ENCODE measurements around the gene SH3PXD2B. TPM values are rescaled to one million over a fixed set of nuclear protein-coding genes. Genes with fewer than 3 reads are reported as not detected.
A peak's percentile ranks its signal among the peaks of the same experiment; 100 is the strongest.

The SH3PXD2B gene
- total RNA-seq, 1 donor from 2014 or later, result 74.1 TPM

DNA sequence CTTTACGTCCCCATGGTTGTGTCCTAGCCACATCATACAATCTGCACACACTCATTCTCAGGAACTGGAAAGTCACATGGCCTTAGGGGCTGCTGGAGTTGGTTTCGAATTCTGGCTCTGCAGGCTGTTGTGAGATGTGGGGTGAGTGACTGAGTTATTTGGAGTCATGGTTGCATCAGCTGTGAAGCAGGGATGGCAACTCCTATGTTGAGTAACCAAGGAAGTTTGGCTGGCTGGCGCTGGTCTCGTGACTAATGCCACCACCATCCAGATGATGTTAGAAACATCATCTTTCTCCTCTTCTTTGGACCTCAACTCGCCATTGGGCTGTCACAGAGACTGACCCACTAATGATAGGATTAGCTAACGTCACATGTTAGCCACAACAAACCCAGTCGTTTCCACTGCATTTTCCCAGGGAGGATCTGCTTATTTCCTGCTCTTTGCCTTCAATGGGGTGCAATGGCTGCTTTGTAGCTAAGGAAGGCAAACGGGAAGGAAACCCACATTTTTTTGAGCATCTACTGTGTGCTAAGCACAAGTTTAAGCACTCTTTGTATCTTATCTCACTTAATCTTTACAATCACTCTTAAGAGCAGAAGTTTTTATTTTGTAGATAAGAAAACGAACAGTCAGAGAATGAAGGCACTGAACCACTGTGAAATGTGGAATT, 92.6 kb downstream of the SH3PXD2B start:
- Mint-ChIP-seq H3K36me3 (ENCODE audit: low read depth, unreplicated experiment) (peaks cover 48% of the 10 kb centered on the region), H3K9me3 (ENCODE audit: unreplicated experiment) (no peaks in the 10 kb centered on the region), H3K27me3 (ENCODE audit: unreplicated experiment) (peaks cover 6% of the 10 kb centered on the region), H3K27ac (ENCODE audit: unreplicated experiment) (no peak overlapping the region), H3K4me1 (ENCODE audit: unreplicated experiment) (peaks cover 2% of the 10 kb centered on the region), H3K4me3 (ENCODE audit: unreplicated experiment) (no peak overlapping the region)
- TF ChIP-seq, protein P1, sequence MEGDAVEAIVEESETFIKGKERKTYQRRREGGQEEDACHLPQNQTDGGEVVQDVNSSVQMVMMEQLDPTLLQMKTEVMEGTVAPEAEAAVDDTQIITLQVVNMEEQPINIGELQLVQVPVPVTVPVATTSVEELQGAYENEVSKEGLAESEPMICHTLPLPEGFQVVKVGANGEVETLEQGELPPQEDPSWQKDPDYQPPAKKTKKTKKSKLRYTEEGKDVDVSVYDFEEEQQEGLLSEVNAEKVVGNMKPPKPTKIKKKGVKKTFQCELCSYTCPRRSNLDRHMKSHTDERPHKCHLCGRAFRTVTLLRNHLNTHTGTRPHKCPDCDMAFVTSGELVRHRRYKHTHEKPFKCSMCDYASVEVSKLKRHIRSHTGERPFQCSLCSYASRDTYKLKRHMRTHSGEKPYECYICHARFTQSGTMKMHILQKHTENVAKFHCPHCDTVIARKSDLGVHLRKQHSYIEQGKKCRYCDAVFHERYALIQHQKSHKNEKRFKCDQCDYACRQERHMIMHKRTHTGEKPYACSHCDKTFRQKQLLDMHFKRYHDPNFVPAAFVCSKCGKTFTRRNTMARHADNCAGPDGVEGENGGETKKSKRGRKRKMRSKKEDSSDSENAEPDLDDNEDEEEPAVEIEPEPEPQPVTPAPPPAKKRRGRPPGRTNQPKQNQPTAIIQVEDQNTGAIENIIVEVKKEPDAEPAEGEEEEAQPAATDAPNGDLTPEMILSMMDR (IDR thresholded peaks at IDR 0.05; ENCODE audit: unreplicated experiment), result no peak
- DNase-seq (ENCODE audit: low spot score), result no peak

DNA sequence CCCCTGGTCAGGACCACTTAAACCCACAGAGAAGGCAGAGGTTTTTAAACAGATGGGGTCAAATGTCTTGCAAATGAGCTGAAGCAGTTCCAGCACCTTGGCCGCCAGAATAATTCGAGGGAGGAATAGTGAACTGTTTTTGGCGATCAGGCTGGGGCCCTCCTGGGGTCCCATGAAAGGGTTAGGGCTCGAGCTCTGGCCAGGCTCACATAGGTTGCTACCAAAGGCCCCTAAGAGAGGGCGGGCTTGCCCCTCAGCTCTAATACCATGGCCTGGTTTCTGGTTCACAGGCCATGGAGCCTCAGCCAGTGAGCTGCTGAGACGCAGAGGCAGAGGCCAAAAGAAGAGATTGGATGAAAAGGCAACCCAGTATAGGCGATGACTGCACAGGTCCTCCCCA, 96.0 kb downstream of the SH3PXD2B start:
- H3K4me1 Mint-ChIP-seq (ENCODE audit: unreplicated experiment), result peaks cover 2% of the 10 kb centered on the region
- no peaks in the 10 kb centered on the region for H3K9me3 Mint-ChIP-seq (ENCODE audit: unreplicated experiment)
- TF ChIP-seq, protein P1 (IDR thresholded peaks at IDR 0.05; ENCODE audit: unreplicated experiment), result no peak
- no peak for DNase-seq (ENCODE audit: low spot score)
- H3K27ac Mint-ChIP-seq (ENCODE audit: unreplicated experiment), result no peak overlapping the region
- peak overlapping the region; percentile 39 for H3K4me3 Mint-ChIP-seq (ENCODE audit: unreplicated experiment)
- H3K27me3 Mint-ChIP-seq (ENCODE audit: unreplicated experiment), result peaks cover 8% of the 10 kb centered on the region
- H3K36me3 Mint-ChIP-seq (ENCODE audit: low read depth, unreplicated experiment), result peaks cover 47% of the 10 kb centered on the region

DNA sequence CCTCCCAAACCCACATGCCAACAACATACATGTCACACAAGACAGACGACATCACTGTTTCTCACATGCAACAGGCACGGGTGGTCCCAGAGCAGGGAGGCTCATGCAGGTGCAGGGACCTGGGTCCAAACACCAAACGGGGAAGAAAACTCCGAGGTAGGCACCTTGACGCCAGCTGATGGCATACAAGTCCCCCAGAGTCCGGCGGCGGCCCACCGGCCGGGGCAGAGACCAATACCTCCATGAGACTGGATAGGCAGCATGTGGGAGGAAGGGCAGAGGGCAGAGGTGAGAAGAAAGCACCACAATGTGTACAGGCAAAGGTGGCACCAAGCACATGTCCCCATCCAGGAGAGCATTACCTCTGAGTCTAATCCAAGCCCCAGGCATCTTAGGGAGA, 97.8 kb downstream of the SH3PXD2B start:
- no peak overlapping the region for H3K4me3 Mint-ChIP-seq (ENCODE audit: unreplicated experiment)
- TF ChIP-seq, protein P1 (IDR thresholded peaks at IDR 0.05; ENCODE audit: unreplicated experiment), result no peak
- H3K4me1 Mint-ChIP-seq (ENCODE audit: unreplicated experiment), result no peaks in the 10 kb centered on the region
- peaks cover 44% of the 10 kb centered on the region for H3K36me3 Mint-ChIP-seq (ENCODE audit: low read depth, unreplicated experiment)
- no peak for DNase-seq (ENCODE audit: low spot score)
- H3K9me3 Mint-ChIP-seq (ENCODE audit: unreplicated experiment), result no peaks in the 10 kb centered on the region
- no peak overlapping the region for H3K27ac Mint-ChIP-seq (ENCODE audit: unreplicated experiment)
- peaks cover 8% of the 10 kb centered on the region for H3K27me3 Mint-ChIP-seq (ENCODE audit: unreplicated experiment)

DNA sequence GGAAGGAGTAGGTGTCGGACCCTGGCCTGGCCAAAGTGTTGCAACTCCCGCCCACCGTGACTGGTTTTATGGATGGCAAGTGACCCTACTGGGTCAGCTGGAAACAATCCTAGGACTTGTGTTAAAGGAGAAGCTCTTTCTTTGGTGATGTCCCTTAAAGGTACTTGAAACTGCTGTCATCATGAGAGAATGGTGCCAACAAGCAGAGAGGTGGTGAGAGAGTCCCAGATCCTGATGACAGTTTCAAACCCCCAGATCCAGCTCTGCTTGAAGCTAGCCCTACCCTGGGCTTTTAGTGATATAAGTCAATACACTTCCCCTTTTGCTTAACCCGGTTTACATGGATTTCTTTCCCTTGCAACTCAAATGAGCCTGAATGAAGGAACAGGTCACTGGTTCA, 98.3 kb downstream of the SH3PXD2B start:
- TF ChIP-seq, protein P1 (IDR thresholded peaks at IDR 0.05; ENCODE audit: unreplicated experiment), result no peak
- Mint-ChIP-seq H3K4me3 (ENCODE audit: unreplicated experiment) (no peak overlapping the region), H3K9me3 (ENCODE audit: unreplicated experiment) (no peaks in the 10 kb centered on the region), H3K27me3 (ENCODE audit: unreplicated experiment) (peaks cover 6% of the 10 kb centered on the region), H3K27ac (ENCODE audit: unreplicated experiment) (no peak overlapping the region), H3K36me3 (ENCODE audit: low read depth, unreplicated experiment) (peaks cover 44% of the 10 kb centered on the region), H3K4me1 (ENCODE audit: unreplicated experiment) (no peaks in the 10 kb centered on the region)
- no peak for DNase-seq (ENCODE audit: low spot score)

DNA sequence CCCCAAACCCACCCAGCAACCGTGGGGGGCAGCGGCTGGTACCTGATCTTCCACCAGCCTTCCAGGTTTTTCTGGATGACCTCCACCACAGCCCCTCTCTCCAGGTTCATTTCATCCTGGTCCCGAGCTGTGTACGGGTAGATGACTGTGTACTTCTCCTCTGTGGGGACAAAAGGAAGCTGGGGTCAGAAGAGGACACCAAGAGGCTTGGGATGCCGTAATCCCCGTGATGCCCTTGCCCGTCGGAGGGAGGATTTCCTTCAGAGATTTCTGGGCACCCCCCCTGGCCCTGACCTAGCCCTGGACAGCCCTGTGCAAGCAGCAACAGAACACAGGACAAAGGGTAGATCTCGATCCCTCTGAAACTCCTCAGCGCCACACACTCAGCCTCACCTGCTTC, 100.5 kb downstream of the SH3PXD2B start:
- H3K36me3 Mint-ChIP-seq (ENCODE audit: low read depth, unreplicated experiment), result peaks cover 42% of the 10 kb centered on the region
- DNase-seq (ENCODE audit: low spot score), result no peak
- H3K4me1 Mint-ChIP-seq (ENCODE audit: unreplicated experiment), result no peaks in the 10 kb centered on the region

More for the DNA sequence above, 100.5 kb downstream of the SH3PXD2B start:
- Mint-ChIP-seq H3K9me3 (ENCODE audit: unreplicated experiment) (no peaks in the 10 kb centered on the region), H3K27ac (ENCODE audit: unreplicated experiment) (no peak overlapping the region), H3K4me3 (ENCODE audit: unreplicated experiment) (no peak overlapping the region), H3K27me3 (ENCODE audit: unreplicated experiment) (peaks cover 6% of the 10 kb centered on the region)
- TF ChIP-seq, protein P1 (IDR thresholded peaks at IDR 0.05; ENCODE audit: unreplicated experiment), result no peak

All from endothelial cell (in vitro differentiated cells).